HG03460 (cell line): ENCODE data around the gene KIRREL3.

Experiments
- ATAC-seq: cut with Tn5 transposase; IDR thresholded peaks from one replicate; pipeline ENCODE4 v1.9.1; 2021; ENCODE audit not compliant: unreplicated experiment

Gene KIRREL3

GRCh38 chr11:126917531-126918204, 82.9 kb downstream of the KIRREL3 start:
- peak; percentile 94 for ATAC-seq

- ATAC-seq = no peak
Measured at GRCh38 chr11:126915430-126915829, 85.1 kb downstream of the KIRREL3 start.

DNA sequence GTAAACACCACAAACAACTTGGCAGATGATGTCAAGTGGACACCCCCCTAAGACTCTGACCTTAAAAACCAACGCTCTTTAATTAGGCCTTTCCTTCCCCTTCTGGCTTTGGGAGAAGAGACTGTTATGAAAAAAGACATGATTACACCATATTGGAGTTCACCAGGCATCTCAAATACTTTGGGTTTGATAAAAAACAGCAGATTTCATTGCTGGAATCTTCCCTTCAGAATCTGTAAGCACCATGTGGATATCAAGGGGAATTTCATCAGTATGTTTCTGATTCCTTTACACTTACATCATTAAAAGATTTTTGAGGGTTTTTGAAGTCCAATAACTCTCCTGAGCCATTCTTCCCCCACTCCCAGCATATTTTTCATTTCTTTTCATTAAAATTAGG, 85.6 kb downstream of the KIRREL3 start:
- ATAC-seq = no peak

DNA sequence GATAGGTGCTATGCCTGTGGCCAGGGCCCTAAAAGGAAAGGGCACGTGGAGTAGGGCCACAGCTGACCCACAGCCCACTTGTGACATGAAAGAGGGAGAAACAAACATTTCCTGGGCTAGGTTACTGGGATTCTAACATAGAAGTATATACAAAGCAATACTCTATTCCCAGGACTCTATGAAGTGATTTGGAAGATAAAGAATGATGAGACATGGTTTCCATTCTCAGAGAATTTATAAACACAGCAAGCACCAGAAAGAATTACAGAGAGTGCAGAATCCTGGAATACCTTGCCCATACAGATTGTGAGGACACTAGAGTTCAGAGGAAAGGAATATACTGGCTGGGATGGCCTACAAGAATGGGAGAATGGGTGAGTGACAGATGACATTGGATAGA, 86.4 kb downstream of the KIRREL3 start:
- no peak for ATAC-seq

- ATAC-seq = no peak
Measured at GRCh38 chr11:126904520-126904919, 96.0 kb downstream of the KIRREL3 start.

DNA sequence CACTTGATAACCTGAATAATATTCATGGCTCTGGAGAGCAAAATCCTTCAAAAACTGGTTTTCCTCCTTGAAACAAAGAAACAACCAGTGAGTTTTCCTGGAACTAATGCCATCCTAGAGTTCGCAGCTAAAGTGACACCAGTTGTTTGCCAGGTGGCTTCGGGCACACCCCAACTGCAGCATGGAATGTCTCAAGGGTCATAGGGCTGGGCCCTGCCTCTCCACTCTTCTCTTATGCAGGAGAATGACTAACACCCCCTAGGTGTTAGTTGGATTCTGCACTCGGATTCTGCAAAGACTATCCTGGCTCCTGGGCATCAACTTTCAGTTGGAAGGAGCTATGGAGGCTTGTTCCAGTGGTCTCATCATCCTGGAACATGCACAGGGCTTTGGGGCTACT, 98.8 kb downstream of the KIRREL3 start:
- ATAC-seq = no peak

DNA sequence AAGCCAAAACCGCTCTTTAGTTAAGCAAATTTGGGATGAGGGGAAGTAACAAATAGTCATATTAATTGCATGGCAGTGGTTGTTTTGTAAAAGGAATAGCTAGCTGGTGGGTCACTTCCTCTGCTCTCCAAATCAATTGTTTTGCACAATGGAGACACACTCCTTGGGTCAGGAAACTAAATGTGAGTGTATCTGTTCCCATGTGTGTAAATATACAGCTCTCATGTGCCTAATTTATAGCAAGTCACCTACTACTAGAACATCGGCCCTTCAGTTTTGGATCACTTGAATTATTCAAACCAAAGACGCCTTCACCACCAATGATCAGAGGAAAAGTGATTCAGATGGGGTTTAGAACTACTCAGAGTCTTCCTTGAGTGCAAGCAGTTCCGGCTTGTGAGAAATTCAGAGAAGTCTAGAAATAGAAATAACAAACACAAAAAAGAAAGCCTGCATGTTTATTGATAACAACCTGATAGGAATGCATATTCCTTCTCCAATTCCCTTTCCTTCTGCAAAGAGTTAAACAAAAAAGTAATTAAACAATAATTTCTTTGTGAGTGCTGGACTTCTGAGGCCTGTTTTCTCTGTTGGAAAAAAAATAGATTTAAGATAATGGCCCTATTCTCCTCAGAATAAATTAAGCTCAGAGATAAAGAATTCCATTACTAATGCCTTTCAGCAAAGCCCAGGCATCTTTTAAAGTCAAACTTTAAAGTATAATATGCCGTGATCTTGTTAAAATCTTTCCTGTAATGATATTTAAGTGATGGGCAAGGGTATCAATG, 100.4 kb downstream of the KIRREL3 start:
- no peak for ATAC-seq

DNA sequence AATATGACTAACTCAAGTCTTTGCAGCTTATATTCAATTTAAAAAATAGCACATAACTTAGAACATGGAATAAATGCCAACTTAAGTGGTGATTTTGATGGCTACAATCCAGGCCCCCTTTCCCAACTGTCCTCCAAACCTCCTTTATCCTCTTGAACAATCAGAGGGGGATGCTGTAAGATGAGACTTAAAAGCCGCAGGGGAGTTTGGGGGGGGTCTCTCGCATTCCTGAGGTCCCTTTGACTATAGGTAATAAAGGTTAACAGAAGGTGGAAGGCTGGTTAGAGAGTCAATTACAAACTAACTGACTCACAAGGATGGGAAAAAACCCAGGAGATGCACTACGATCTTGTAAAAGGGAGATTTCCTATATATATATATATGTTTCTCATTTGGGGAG, 101.8 kb downstream of the KIRREL3 start:
- ATAC-seq = no peak

- no peak for ATAC-seq
Measured at GRCh38 chr11:126897430-126897829, 103.1 kb downstream of the KIRREL3 start.

- no peak for ATAC-seq
Measured at GRCh38 chr11:126896025-126896424, 104.5 kb downstream of the KIRREL3 start.

- no peak for ATAC-seq
Measured at GRCh38 chr11:126893796-126894195, 106.8 kb downstream of the KIRREL3 start.

- no peak for ATAC-seq
Measured at GRCh38 chr11:126892756-126893155, 107.8 kb downstream of the KIRREL3 start.

DNA sequence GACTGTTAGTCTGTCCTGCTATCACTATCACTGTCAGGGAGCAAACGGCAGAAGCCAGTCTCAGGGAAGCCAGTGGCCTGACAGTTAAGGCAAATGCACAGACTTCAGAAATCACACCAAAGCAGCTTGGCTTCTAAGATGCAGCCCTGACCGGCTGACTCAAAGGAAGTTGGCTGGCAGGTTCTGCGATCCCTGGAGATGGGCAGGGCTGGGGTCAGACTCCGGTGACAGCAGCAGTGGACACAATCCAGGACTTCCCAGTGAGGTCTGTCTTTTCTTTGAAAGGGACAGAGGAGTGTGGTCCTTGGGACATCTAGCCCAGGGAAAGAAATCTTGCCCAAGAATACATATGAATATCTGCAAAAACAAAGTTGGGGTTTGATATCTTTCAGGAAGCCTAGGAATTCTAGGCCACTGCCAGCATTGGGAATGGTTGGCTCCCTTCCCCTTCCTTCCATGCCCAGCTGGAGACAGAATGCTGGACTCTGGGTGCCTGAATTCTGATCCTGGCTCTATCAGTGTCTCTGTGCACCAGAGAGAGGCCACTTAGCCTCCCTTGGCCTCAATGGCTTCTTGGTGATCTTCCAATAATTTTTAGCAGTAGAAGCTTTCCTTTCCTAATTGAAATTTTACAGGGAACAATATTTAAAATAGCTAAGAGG, 108.9 kb downstream of the KIRREL3 start:
- no peak for ATAC-seq

- no peak for ATAC-seq
Measured at GRCh38 chr11:126890561-126890960, 110.0 kb downstream of the KIRREL3 start.

GRCh38 chr11:126888115-126888712, 112.4 kb downstream of the KIRREL3 start:
- no peak for ATAC-seq

GRCh38 chr11:126886636-126887035, 113.9 kb downstream of the KIRREL3 start:
- no peak for ATAC-seq

DNA sequence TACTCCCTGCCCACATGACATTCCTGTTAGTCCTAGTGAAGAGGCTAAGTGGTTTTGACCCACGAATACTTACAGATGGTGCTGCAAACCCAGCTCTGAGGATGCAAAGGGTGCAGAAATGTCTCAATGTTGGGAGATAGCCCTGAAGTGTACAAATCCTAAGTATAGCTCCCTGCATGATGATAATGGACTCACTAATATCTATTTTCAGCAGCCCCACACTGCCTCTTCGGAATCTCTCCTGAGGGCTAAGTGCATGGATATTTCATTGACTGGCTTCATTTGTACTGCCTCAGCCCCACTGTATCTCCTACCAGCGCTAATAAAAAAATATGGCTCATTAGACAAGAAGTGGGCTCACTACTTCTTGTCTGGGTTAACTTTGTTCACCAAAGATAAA, 114.5 kb downstream of the KIRREL3 start:
- no peak for ATAC-seq

- ATAC-seq = no peak
Measured at GRCh38 chr11:126884594-126884993, 116.0 kb downstream of the KIRREL3 start.

DNA sequence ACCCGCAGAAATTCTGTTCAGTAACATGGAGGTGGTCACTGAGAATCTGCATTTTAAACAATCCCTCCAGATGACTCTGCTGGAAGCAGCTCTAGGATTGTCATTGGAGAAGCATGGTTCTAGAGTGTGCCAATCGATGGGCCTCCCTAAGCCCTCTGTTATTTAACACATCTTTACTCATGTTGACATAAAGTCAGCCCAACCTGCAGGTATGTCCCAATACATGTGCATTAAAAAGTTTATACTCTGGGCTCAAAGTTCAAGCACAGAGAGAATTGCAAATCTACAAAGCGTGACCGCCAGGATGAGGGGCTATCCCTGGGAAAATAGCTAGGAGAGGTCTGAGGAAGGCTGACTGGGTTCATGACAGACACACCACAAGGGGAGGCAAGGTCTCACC, 116.4 kb downstream of the KIRREL3 start:
- ATAC-seq = no peak

DNA sequence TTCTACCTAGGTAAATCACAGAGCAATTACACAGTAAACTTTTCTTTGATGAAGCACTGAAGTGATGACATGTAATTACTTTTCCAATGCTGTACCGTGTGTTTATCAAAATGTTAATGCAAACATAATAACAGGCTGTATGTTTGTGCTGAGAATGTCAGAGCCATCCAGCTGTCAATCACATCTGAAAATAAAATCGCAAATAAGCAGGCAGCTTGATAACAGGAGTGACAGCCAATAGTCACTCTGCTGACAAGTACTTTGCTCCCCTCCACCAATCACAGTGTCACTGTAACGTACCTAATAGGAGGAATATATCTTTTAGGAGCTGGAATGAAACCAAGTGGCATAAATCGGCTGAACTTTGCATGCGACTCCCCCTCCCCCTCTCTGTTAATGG, 119.7 kb downstream of the KIRREL3 start:
- no peak for ATAC-seq

GRCh38 chr11:126879516-126879915, 121.1 kb downstream of the KIRREL3 start:
- ATAC-seq = no peak
